Measurements from ENCODE around the gene OSBPL6. TPM values are rescaled to one million over a fixed set of nuclear protein-coding genes. Genes with fewer than 3 reads are reported as not detected.

OSBPL6 gene
- total and polyA plus RNA-seq, 10 of the 15 experiments (the other 5 are each of a cell fraction or from before 2014, with no cell fraction given), result 0.01 to 0.08 (median 0.03) TPM; not detected in 5

- no peak overlapping the region for H3K27ac ChIP-seq (ENCODE audit: control insufficient read depth, insufficient read depth)
- H4K20me1 ChIP-seq (ENCODE audit: control insufficient read depth, insufficient read depth), result no peaks in the 10 kb centered on the region
- ATAC-seq (no peak), FAIRE-seq (no peak), DNase-seq (ENCODE audit: low read depth, low spot score) (no peak)
- no peaks in the 10 kb centered on the region for H3K79me2 ChIP-seq (ENCODE audit: control insufficient read depth, insufficient read depth, low read length)
- POLR2A ChIA-PET, result no interaction called here
- H3K9me3 ChIP-seq (replicated peaks; ENCODE audit: control insufficient read depth, insufficient read depth, low read length), result no peaks in the 10 kb centered on the region
- intact Hi-C loops (cut with micrococcal nuclease; ENCODE audit: unreplicated experiment) (no loop called here), in situ Hi-C loops (cut with MboI) (no loop called here)
- CTCF ChIA-PET, result no interaction called here
- 56% methylated on average over 9 of the region's 9 CpGs for WGBS (ENCODE audit: insufficient coverage, insufficient replicate concordance, low lambda C conversion rate, missing lambda C conversion rate)
- TF ChIP-seq LARP7 (IDR thresholded peaks at IDR 0.05) (no peak), CEBPB (IDR thresholded peaks at IDR 0.05; ENCODE audit: borderline replicate concordance in 1 of 2, low read depth in 2 of 2, low read length in 2 of 2) (no peak), RCOR1 (conservative IDR thresholded peaks at IDR 0.05; ENCODE audit: low read depth, low read length) (no peak), KLF5 (IDR thresholded peaks at IDR 0.05; ENCODE audit: partially characterized antibody) (no peak)
- no peak overlapping the region for H3K9ac ChIP-seq (ENCODE audit: control insufficient read depth, insufficient read depth, low read length)
- H3K4me3 ChIP-seq, result no peak overlapping the region
- H3K4me2 ChIP-seq (ENCODE audit: control insufficient read depth, insufficient read depth), result no peak overlapping the region
- BruUV-seq (replicated peaks), result no TSS peak
- RAD21 ChIA-PET (ENCODE audit: unreplicated experiment), result no interaction called here
- no peaks in the 10 kb centered on the region for H3K36me3 ChIP-seq (ENCODE audit: control insufficient read depth in 2 of 2, insufficient read depth in 2 of 2, low read length in 1 of 2)
- SMC1A ChIA-PET (ENCODE audit: uncharacterized antibody, unreplicated experiment), result interaction anchor here (1.2 to 1.6 kb wide), 3 partner anchors 13 to 87 kb away, joined by 3 to 4 read pairs (median 3); no protein-coding TSS in a partner anchor
- no peaks in the 10 kb centered on the region for H3K4me1 ChIP-seq (ENCODE audit: control insufficient read depth, insufficient read depth, low read length)
- no peak overlapping the region for H2AFZ ChIP-seq (ENCODE audit: control insufficient read depth, low read depth, low read length)
- peaks cover 0 to 3% of the 10 kb centered on the region in 2 experiments; a peak in 1 of 4 replicates for H3K27me3 ChIP-seq (replicated peaks in 1 of 2; ENCODE audit: control insufficient read depth in 2 of 2, insufficient read depth in 2 of 2, low read length in 1 of 2)
Measured at GRCh38 chr2:178331474-178332432, 137.4 kb downstream of the OSBPL6 start.

GRCh38 chr2:178333851-178334250, 139.5 kb downstream of the OSBPL6 start:
- BruUV-seq (replicated peaks), result no TSS peak
- Histone ChIP-seq H3K27ac (ENCODE audit: control insufficient read depth, insufficient read depth) (no peak overlapping the region), H3K36me3 (ENCODE audit: control insufficient read depth in 2 of 2, insufficient read depth in 2 of 2, low read length in 1 of 2) (no peaks in the 10 kb centered on the region), H3K4me2 (ENCODE audit: control insufficient read depth, insufficient read depth) (no peak overlapping the region), H3K9ac (ENCODE audit: control insufficient read depth, insufficient read depth, low read length) (no peak overlapping the region), H3K9me3 (replicated peaks; ENCODE audit: control insufficient read depth, insufficient read depth, low read length) (no peaks in the 10 kb centered on the region), H2AFZ (ENCODE audit: control insufficient read depth, low read depth, low read length) (no peak overlapping the region), H4K20me1 (ENCODE audit: control insufficient read depth, insufficient read depth) (no peaks in the 10 kb centered on the region), H3K4me1 (ENCODE audit: control insufficient read depth, insufficient read depth, low read length) (no peaks in the 10 kb centered on the region), H3K79me2 (ENCODE audit: control insufficient read depth, insufficient read depth, low read length) (no peaks in the 10 kb centered on the region), H3K27me3 (replicated peaks in 1 of 2; ENCODE audit: control insufficient read depth in 2 of 2, insufficient read depth in 2 of 2, low read length in 1 of 2) (peaks cover 0 to 3% of the 10 kb centered on the region in 2 experiments; a peak in 1 of 4 replicates), H3K4me3 (no peak overlapping the region)
- ChIA-PET CTCF (no interaction called here), POLR2A (no interaction called here), RAD21 (ENCODE audit: unreplicated experiment) (no interaction called here), SMC1A (ENCODE audit: uncharacterized antibody, unreplicated experiment) (no interaction called here)
- FAIRE-seq, result no peak
- no peak for ATAC-seq
- DNase-seq (ENCODE audit: low read depth, low spot score), result no peak
- in situ Hi-C loops (cut with MboI) (no loop called here), intact Hi-C loops (cut with micrococcal nuclease; ENCODE audit: unreplicated experiment) (no loop called here)
- 69% methylated on average over 3 of the region's 3 CpGs for WGBS (ENCODE audit: insufficient coverage, insufficient replicate concordance, low lambda C conversion rate, missing lambda C conversion rate)
- no peak for TF ChIP-seq PRDM15 (CRISPR knock-in tag; IDR thresholded peaks at IDR 0.05)
- no peak for TF ChIP-seq TCF7 (IDR thresholded peaks at IDR 0.05; ENCODE audit: borderline replicate concordance)
- no peak for TF ChIP-seq TARDBP (IDR thresholded peaks at IDR 0.05; ENCODE audit: borderline replicate concordance)
- TF ChIP-seq NR2C1 (IDR thresholded peaks at IDR 0.05), result no peak
- no peak for TF ChIP-seq ZBTB11 (CRISPR knock-in tag; IDR thresholded peaks at IDR 0.05)
